HG03432 (cell line): ENCODE results near the gene ACTN1.
"Not testable (repeated sequence)": the region's sequence is repeated elsewhere in the genome, so short reads cannot be mapped to it uniquely, and the experiment has no call there.

Source experiments
- ATAC-seq: cut with Tn5 transposase; IDR thresholded peaks from one replicate; pipeline ENCODE4 v1.9.1; 2021; ENCODE audit warnings: mild to moderate bottlenecking, moderate library complexity; ENCODE audit not compliant: unreplicated experiment

Gene ACTN1

GRCh38 chr14:68871392-68871791 is 107.7 kb downstream of the ACTN1 start:
- no peak for ATAC-seq

- no peak for ATAC-seq
Observed at GRCh38 chr14:68866991-68867533, 112.0 kb downstream of the ACTN1 start.

GRCh38 chr14:68865542-68865941 is 113.6 kb downstream of the ACTN1 start:
- ATAC-seq = no peak

GRCh38 chr14:68864361-68864750 is 114.7 kb downstream of the ACTN1 start:
- ATAC-seq = no peak

GRCh38 chr14:68863610-68864360 is 115.3 kb downstream of the ACTN1 start:
- no peak for ATAC-seq

- ATAC-seq = no peak
Observed at GRCh38 chr14:68862954-68863594, 116.0 kb downstream of the ACTN1 start.

- ATAC-seq = no peak
Observed at GRCh38 chr14:68860771-68861170, 118.3 kb downstream of the ACTN1 start.

- ATAC-seq = no peak
Observed at GRCh38 chr14:68857516-68858070, 121.5 kb downstream of the ACTN1 start.

- ATAC-seq = no peak
Observed at GRCh38 chr14:68856572-68856971, 122.5 kb downstream of the ACTN1 start.

- no peak for ATAC-seq
Observed at GRCh38 chr14:68854421-68854820, 124.7 kb downstream of the ACTN1 start.

GRCh38 chr14:68853749-68854148 is 125.4 kb downstream of the ACTN1 start:
- no peak for ATAC-seq

- not testable (repeated sequence) for ATAC-seq
Observed at GRCh38 chr14:68852493-68852892, 126.6 kb downstream of the ACTN1 start.

- no peak for ATAC-seq
Observed at GRCh38 chr14:68851078-68851477, 128.0 kb downstream of the ACTN1 start.

- no peak for ATAC-seq
Observed at GRCh38 chr14:68849416-68849815, 129.7 kb downstream of the ACTN1 start.

- no peak for ATAC-seq
Observed at GRCh38 chr14:68848253-68848652, 130.8 kb downstream of the ACTN1 start.

GRCh38 chr14:68847640-68848039 is 131.5 kb downstream of the ACTN1 start:
- not testable (repeated sequence) for ATAC-seq

GRCh38 chr14:68846466-68846865 is 132.6 kb downstream of the ACTN1 start:
- ATAC-seq = no peak

GRCh38 chr14:68844210-68844545 is 134.9 kb downstream of the ACTN1 start:
- ATAC-seq = no peak

GRCh38 chr14:68843471-68844209 is 135.5 kb downstream of the ACTN1 start:
- no peak for ATAC-seq

GRCh38 chr14:68842298-68842697 is 136.8 kb downstream of the ACTN1 start:
- no peak for ATAC-seq

- no peak for ATAC-seq
Observed at GRCh38 chr14:68841016-68841809, 137.9 kb downstream of the ACTN1 start.
